HEK293 (cell line): Measurements from ENCODE around the gene TBC1D19.

Experiments
- HOXA7 ChIP-seq: sonication (generic); formaldehyde crosslinking; IDR thresholded peaks from 2 replicates; pipeline ENCODE4 v1.8.1; 2022; ENCODE audit warnings: missing genetic modification reagents, borderline replicate concordance
- MEIS1 ChIP-seq: sonication (generic); formaldehyde crosslinking; IDR thresholded peaks from 2 replicates; pipeline ENCODE4 v1.8.1; 2022; ENCODE audit warnings: missing genetic modification reagents, mild to moderate bottlenecking, borderline replicate concordance
- YY1 ChIP-seq: fragments of 450-650 bp; formaldehyde crosslinking; IDR thresholded peaks from 2 replicates; pipeline ENCODE4 v1.5.1; 2018; ENCODE audit warnings: missing biosample characterization, missing genetic modification characterization
- ZNF221 ChIP-seq: fragments of 450-650 bp; formaldehyde crosslinking; IDR thresholded peaks from 2 replicates; pipeline ENCODE4 v1.5.1; 2017; ENCODE audit warnings: missing biosample characterization, missing genetic modification characterization, borderline replicate concordance
- ZNF324 ChIP-seq: fragments of 450-650 bp; formaldehyde crosslinking; IDR thresholded peaks from 2 replicates; pipeline ENCODE4 v1.5.1; 2016; ENCODE audit warnings: missing biosample characterization, missing genetic modification characterization
- ZNF335 ChIP-seq: fragments of 450-650 bp; formaldehyde crosslinking; conservative IDR thresholded peaks from 2 replicates; pipeline ENCODE4 v1.5.1; 2016; ENCODE audit warnings: missing biosample characterization, missing genetic modification characterization
- ZNF350 ChIP-seq: fragments of 450-650 bp; formaldehyde crosslinking; IDR thresholded peaks from 2 replicates; pipeline ENCODE4 v1.5.0; 2017; ENCODE audit warnings: missing biosample characterization, mild to moderate bottlenecking, missing genetic modification characterization
- ZNF426 ChIP-seq: fragments of 450-650 bp; formaldehyde crosslinking; IDR thresholded peaks from 2 replicates; pipeline ENCODE4 v1.5.1; 2017; ENCODE audit warnings: missing biosample characterization, missing genetic modification characterization, mild to moderate bottlenecking, inconsistent platforms, moderate library complexity
- ZNF600 ChIP-seq: fragments of 450-650 bp; formaldehyde crosslinking; IDR thresholded peaks from 2 replicates; pipeline ENCODE4 v1.5.1; 2016; ENCODE audit warnings: missing biosample characterization, missing genetic modification characterization
- TF ChIP-seq, protein P1 (sequence below): fragments of 450-650 bp; formaldehyde crosslinking; IDR thresholded peaks from 2 replicates; pipeline ENCODE4 v1.5.1; 2016; ENCODE audit warnings: missing biosample characterization, missing genetic modification characterization
- TF ChIP-seq, protein P2 (sequence below): fragments of 450-650 bp; formaldehyde crosslinking; IDR thresholded peaks from 2 replicates; pipeline ENCODE4 v1.5.1; 2016; ENCODE audit warnings: missing biosample characterization, missing genetic modification characterization, low read depth
- TF ChIP-seq, protein P3 (sequence below): fragments of 450-650 bp; formaldehyde crosslinking; IDR thresholded peaks from 2 replicates; pipeline ENCODE4 v1.5.1; 2016; ENCODE audit warnings: missing biosample characterization, missing genetic modification characterization, borderline replicate concordance
- TF ChIP-seq, protein P4 (sequence below): sonication (generic); formaldehyde crosslinking; IDR thresholded peaks from 2 replicates; pipeline ENCODE4 v1.8.1; 2022; ENCODE audit warnings: mild to moderate bottlenecking, moderate library complexity, missing genetic modification reagents
- TF ChIP-seq, protein P5 (sequence below): fragments of 450-650 bp; formaldehyde crosslinking; conservative IDR thresholded peaks from 2 replicates; pipeline ENCODE4 v1.5.1; 2016; ENCODE audit warnings: low read depth, missing biosample characterization, missing genetic modification characterization

DNA sequence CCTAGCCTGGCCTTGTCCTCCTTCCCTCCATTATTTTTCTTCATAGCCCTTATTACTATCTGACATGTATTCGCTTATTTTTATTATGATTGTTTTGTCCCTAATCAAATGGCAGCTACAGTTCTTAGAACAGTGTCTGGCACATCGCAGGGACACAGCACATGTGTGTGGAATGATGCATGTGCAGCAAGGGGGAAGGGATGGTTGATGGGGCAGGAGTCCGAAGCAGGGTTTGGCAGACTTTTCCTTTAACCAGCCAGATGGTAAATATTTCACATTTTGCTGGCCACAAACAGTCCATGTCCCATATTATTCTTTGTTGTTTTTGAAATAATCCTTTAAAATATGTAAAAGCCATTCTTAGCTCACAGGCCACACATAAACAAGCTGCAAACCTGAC, 148.5 kb downstream of the TBC1D19 start:
- TF ChIP-seq ZNF350 (no peak), ZNF221 (no peak), YY1 (no peak), MEIS1 (CRISPR knock-in tag) (no peak), ZNF324 (tag by site-specific recombination) (no peak), HOXA7 (CRISPR knock-in tag) (no peak), ZNF600 (no peak), ZNF335 (tag by site-specific recombination) (no peak), ZNF426 (tag by site-specific recombination) (no peak)
- TF ChIP-seq, protein P1, sequence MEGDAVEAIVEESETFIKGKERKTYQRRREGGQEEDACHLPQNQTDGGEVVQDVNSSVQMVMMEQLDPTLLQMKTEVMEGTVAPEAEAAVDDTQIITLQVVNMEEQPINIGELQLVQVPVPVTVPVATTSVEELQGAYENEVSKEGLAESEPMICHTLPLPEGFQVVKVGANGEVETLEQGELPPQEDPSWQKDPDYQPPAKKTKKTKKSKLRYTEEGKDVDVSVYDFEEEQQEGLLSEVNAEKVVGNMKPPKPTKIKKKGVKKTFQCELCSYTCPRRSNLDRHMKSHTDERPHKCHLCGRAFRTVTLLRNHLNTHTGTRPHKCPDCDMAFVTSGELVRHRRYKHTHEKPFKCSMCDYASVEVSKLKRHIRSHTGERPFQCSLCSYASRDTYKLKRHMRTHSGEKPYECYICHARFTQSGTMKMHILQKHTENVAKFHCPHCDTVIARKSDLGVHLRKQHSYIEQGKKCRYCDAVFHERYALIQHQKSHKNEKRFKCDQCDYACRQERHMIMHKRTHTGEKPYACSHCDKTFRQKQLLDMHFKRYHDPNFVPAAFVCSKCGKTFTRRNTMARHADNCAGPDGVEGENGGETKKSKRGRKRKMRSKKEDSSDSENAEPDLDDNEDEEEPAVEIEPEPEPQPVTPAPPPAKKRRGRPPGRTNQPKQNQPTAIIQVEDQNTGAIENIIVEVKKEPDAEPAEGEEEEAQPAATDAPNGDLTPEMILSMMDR (tag by site-specific recombination) = no peak
- TF ChIP-seq, protein P2, sequence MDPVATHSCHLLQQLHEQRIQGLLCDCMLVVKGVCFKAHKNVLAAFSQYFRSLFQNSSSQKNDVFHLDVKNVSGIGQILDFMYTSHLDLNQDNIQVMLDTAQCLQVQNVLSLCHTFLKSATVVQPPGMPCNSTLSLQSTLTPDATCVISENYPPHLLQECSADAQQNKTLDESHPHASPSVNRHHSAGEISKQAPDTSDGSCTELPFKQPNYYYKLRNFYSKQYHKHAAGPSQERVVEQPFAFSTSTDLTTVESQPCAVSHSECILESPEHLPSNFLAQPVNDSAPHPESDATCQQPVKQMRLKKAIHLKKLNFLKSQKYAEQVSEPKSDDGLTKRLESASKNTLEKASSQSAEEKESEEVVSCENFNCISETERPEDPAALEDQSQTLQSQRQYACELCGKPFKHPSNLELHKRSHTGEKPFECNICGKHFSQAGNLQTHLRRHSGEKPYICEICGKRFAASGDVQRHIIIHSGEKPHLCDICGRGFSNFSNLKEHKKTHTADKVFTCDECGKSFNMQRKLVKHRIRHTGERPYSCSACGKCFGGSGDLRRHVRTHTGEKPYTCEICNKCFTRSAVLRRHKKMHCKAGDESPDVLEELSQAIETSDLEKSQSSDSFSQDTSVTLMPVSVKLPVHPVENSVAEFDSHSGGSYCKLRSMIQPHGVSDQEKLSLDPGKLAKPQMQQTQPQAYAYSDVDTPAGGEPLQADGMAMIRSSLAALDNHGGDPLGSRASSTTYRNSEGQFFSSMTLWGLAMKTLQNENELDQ = no peak
- TF ChIP-seq, protein P3, sequence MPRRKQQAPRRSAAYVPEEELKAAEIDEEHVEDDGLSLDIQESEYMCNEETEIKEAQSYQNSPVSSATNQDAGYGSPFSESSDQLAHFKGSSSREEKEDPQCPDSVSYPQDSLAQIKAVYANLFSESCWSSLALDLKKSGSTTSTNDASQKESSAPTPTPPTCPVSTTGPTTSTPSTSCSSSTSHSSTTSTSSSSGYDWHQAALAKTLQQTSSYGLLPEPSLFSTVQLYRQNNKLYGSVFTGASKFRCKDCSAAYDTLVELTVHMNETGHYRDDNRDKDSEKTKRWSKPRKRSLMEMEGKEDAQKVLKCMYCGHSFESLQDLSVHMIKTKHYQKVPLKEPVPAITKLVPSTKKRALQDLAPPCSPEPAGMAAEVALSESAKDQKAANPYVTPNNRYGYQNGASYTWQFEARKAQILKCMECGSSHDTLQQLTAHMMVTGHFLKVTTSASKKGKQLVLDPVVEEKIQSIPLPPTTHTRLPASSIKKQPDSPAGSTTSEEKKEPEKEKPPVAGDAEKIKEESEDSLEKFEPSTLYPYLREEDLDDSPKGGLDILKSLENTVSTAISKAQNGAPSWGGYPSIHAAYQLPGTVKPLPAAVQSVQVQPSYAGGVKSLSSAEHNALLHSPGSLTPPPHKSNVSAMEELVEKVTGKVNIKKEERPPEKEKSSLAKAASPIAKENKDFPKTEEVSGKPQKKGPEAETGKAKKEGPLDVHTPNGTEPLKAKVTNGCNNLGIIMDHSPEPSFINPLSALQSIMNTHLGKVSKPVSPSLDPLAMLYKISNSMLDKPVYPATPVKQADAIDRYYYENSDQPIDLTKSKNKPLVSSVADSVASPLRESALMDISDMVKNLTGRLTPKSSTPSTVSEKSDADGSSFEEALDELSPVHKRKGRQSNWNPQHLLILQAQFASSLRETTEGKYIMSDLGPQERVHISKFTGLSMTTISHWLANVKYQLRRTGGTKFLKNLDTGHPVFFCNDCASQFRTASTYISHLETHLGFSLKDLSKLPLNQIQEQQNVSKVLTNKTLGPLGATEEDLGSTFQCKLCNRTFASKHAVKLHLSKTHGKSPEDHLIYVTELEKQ = no peak
- TF ChIP-seq, protein P4, sequence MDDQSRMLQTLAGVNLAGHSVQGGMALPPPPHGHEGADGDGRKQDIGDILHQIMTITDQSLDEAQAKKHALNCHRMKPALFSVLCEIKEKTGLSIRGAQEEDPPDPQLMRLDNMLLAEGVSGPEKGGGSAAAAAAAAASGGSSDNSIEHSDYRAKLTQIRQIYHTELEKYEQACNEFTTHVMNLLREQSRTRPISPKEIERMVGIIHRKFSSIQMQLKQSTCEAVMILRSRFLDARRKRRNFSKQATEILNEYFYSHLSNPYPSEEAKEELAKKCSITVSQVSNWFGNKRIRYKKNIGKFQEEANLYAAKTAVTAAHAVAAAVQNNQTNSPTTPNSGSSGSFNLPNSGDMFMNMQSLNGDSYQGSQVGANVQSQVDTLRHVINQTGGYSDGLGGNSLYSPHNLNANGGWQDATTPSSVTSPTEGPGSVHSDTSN (CRISPR knock-in tag) = no peak
- TF ChIP-seq, protein P5, sequence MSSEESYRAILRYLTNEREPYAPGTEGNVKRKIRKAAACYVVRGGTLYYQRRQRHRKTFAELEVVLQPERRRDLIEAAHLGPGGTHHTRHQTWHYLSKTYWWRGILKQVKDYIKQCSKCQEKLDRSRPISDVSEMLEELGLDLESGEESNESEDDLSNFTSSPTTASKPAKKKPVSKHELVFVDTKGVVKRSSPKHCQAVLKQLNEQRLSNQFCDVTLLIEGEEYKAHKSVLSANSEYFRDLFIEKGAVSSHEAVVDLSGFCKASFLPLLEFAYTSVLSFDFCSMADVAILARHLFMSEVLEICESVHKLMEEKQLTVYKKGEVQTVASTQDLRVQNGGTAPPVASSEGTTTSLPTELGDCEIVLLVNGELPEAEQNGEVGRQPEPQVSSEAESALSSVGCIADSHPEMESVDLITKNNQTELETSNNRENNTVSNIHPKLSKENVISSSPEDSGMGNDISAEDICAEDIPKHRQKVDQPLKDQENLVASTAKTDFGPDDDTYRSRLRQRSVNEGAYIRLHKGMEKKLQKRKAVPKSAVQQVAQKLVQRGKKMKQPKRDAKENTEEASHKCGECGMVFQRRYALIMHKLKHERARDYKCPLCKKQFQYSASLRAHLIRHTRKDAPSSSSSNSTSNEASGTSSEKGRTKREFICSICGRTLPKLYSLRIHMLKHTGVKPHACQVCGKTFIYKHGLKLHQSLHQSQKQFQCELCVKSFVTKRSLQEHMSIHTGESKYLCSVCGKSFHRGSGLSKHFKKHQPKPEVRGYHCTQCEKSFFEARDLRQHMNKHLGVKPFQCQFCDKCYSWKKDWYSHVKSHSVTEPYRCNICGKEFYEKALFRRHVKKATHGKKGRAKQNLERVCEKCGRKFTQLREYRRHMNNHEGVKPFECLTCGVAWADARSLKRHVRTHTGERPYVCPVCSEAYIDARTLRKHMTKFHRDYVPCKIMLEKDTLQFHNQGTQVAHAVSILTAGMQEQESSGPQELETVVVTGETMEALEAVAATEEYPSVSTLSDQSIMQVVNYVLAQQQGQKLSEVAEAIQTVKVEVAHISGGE = no peak
